ENCODE results near the gene TTC8. TPM values are rescaled to one million over a fixed set of nuclear protein-coding genes. Genes with fewer than 3 reads are reported as not detected.

The TTC8 gene
- total RNA-seq, 1 donor from 2014 or later: 24.7 TPM

DNA sequence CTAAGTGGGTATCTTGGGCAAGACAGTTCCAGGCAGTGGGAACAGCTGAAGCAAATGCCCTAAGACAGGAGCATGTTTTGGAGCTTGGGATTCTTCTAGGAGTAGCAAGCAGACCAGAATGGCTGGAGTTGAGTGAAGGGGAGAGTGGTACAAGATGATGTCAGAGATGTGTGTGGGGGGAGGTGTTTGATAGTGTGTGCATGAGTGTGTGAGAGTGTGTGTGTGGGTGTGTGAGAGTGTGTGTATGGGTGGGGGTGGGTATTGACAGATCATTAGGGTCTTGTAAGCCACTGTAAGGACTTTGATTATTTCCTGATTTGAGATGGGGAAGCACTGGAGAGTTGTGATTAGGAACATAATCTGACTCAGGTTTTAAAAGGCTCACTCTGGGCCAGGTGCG, 78.4 kb downstream of the TTC8 start:
- no peak overlapping the region for H3K4me3 Mint-ChIP-seq
- TF ChIP-seq, protein P1, sequence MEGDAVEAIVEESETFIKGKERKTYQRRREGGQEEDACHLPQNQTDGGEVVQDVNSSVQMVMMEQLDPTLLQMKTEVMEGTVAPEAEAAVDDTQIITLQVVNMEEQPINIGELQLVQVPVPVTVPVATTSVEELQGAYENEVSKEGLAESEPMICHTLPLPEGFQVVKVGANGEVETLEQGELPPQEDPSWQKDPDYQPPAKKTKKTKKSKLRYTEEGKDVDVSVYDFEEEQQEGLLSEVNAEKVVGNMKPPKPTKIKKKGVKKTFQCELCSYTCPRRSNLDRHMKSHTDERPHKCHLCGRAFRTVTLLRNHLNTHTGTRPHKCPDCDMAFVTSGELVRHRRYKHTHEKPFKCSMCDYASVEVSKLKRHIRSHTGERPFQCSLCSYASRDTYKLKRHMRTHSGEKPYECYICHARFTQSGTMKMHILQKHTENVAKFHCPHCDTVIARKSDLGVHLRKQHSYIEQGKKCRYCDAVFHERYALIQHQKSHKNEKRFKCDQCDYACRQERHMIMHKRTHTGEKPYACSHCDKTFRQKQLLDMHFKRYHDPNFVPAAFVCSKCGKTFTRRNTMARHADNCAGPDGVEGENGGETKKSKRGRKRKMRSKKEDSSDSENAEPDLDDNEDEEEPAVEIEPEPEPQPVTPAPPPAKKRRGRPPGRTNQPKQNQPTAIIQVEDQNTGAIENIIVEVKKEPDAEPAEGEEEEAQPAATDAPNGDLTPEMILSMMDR (conservative IDR thresholded peaks at IDR 0.05): no peak
- H3K27me3 Mint-ChIP-seq (ENCODE audit: low read depth): peaks cover 2% of the 10 kb centered on the region
- no peaks in the 10 kb centered on the region for H3K4me1 Mint-ChIP-seq
- H3K27ac Mint-ChIP-seq (ENCODE audit: unreplicated experiment): no peak overlapping the region
- DNase-seq (ENCODE audit: low read depth, low spot score): no peak
- H3K9me3 Mint-ChIP-seq: peaks cover 3% of the 10 kb centered on the region
- no peaks in the 10 kb centered on the region for H3K36me3 Mint-ChIP-seq (ENCODE audit: low read depth)

DNA sequence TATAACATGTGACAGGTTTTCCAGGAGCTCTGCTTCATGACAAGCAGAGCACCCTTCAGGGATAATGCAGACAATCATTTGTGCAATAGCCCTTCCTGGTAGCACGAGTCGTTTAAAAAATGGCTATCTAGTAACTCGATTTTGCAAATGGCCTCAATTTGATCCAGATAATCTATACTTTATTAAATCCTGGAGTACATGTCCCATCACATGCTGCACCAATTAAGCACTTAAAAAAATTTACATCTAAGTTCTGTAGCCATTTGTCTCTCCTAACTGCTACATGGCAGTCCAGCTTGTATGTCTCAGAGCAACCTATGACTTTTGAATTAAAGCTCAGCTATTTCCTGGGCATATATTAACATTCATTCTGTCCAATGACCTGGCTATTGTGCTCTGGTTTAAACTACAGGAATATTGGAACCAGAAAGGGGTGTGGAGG, 79.8 kb downstream of the TTC8 start:
- H3K4me1 Mint-ChIP-seq: no peaks in the 10 kb centered on the region
- H3K9me3 Mint-ChIP-seq: peaks cover 3% of the 10 kb centered on the region
- H3K4me3 Mint-ChIP-seq: no peak overlapping the region
- H3K27me3 Mint-ChIP-seq (ENCODE audit: low read depth): peaks cover 2% of the 10 kb centered on the region
- no peaks in the 10 kb centered on the region for H3K36me3 Mint-ChIP-seq (ENCODE audit: low read depth)
- no peak for DNase-seq (ENCODE audit: low read depth, low spot score)
- no peak overlapping the region for H3K27ac Mint-ChIP-seq (ENCODE audit: unreplicated experiment)
- TF ChIP-seq, protein P1 (conservative IDR thresholded peaks at IDR 0.05): no peak

DNA sequence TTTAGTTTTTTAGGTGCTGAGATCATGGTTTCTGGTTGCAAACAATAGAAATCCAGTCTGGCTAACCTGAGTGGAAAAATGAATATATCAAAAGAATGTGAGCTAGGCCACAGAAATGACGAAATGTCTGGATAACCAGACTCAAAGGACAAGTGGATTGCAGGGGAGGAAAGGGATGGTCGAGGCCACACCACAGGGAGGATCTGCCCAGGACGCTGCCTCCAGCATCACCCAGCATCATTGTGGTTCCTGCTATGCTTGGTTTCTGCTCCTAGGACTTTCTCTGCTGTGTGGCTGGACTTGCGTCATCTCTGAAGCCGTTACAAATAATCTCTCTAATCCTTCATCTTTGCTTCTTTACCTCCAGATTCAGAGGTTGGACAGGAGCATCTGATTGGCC, 80.4 kb downstream of the TTC8 start:
- Mint-ChIP-seq H3K27ac (ENCODE audit: unreplicated experiment) (no peak overlapping the region), H3K9me3 (peaks cover 3% of the 10 kb centered on the region), H3K4me3 (no peak overlapping the region), H3K4me1 (no peaks in the 10 kb centered on the region), H3K36me3 (ENCODE audit: low read depth) (no peaks in the 10 kb centered on the region), H3K27me3 (ENCODE audit: low read depth) (peaks cover 2% of the 10 kb centered on the region)
- no peak for DNase-seq (ENCODE audit: low read depth, low spot score)
- TF ChIP-seq, protein P1 (conservative IDR thresholded peaks at IDR 0.05): no peak

DNA sequence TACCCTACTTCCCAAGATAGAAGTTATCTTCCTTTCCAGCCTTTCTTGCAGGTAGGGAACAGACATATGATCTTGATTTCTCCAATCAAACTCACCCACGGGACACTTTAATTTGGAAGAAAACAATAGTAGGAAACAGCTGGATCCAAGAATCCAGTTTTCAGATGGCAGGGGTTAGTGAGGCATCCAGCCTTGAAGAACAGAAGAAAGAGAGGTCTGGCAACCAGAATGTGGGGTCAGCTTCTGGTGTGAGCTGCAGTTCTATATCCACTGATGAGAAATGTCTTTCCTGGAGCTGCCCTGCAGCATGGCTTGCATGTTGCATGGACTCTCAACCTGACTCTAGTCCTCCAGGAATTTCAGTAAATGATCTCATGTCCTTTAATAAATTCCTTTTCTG, 83.8 kb downstream of the TTC8 start:
- Mint-ChIP-seq H3K27ac (ENCODE audit: unreplicated experiment) (no peak overlapping the region), H3K4me3 (no peak overlapping the region), H3K36me3 (ENCODE audit: low read depth) (no peaks in the 10 kb centered on the region), H3K9me3 (peaks cover 3% of the 10 kb centered on the region), H3K4me1 (no peaks in the 10 kb centered on the region), H3K27me3 (ENCODE audit: low read depth) (no peaks in the 10 kb centered on the region)
- TF ChIP-seq, protein P1 (conservative IDR thresholded peaks at IDR 0.05): no peak
- no peak for DNase-seq (ENCODE audit: low read depth, low spot score)

DNA sequence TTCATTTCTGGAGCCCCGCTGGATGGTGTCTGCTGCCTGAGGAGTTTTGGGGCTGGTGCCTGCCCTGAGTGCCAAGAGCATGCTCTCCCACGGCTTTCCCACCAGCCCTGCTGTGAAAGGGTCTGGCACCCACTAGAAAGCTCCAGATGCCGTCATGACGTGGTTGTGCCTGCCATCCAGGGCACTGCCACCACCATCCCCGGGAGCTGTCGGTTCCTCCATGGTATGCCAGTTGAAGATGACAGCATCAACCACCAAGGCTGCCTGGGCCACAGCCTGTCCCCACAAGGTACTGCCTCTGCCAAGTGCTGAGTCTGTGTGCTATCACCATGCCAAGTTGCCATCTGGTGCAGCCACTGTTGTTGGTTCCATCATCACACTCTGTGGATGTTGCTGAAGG, 85.9 kb downstream of the TTC8 start:
- Mint-ChIP-seq H3K36me3 (ENCODE audit: low read depth) (no peaks in the 10 kb centered on the region), H3K9me3 (peaks cover 3% of the 10 kb centered on the region), H3K4me1 (no peaks in the 10 kb centered on the region), H3K4me3 (no peak overlapping the region), H3K27ac (ENCODE audit: unreplicated experiment) (no peak overlapping the region), H3K27me3 (ENCODE audit: low read depth) (peaks cover 4% of the 10 kb centered on the region)
- TF ChIP-seq, protein P1 (conservative IDR thresholded peaks at IDR 0.05): no peak
- no peak for DNase-seq (ENCODE audit: low read depth, low spot score)

DNA sequence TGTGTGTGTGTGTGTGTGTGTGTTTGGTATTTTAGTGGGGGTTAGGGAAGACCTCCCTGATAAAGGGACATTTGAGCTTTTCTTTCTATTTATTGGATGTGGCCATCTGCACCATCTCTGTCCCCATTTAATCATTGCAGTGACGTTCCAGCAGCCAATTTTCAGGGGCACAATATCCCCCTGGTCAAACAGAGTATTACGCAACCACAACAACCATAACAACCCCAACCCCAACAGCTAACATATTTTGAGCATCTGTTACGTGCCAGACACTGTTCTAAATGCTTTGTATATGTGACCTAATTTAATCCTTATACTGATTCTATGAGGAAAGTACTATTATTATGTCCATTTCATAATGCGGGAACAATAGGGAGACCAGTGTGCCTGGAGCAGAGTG, 87.4 kb downstream of the TTC8 start:
- no peaks in the 10 kb centered on the region for H3K9me3 Mint-ChIP-seq

More for the DNA sequence above, 87.4 kb downstream of the TTC8 start:
- DNase-seq (ENCODE audit: low read depth, low spot score): no peak
- Mint-ChIP-seq H3K4me1 (no peaks in the 10 kb centered on the region), H3K27me3 (ENCODE audit: low read depth) (peaks cover 4% of the 10 kb centered on the region), H3K4me3 (no peak overlapping the region), H3K36me3 (ENCODE audit: low read depth) (no peaks in the 10 kb centered on the region), H3K27ac (ENCODE audit: unreplicated experiment) (no peak overlapping the region)
- TF ChIP-seq, protein P1 (conservative IDR thresholded peaks at IDR 0.05): no peak
